Right atrium auricular region (tissue), 2 donors: ENCODE measurements around the gene AKAP11. TPM values are rescaled to one million over a fixed set of nuclear protein-coding genes. Genes with fewer than 3 reads are reported as not detected.

Source experiments
- DNase-seq: peaks from one replicate; pipeline ENCODE4 v3.0.0-alpha.2; 2019; ENCODE audit warnings: low spot score
- H3K27ac ChIP-seq, 2 donors: fragments of 200-600 bp; sonication (generic); 1 replicate in 1 of 2; 2 replicates in 1 of 2; pipeline ENCODE4 v1.5.1; 2016 to 2019
- H3K27me3 ChIP-seq, 2 donors: fragments of 200-600 bp; sonication (generic); one replicate each; pipeline versions ENCODE4 v1.5.1 to v1.6.0; 2017 to 2019
- H3K36me3 ChIP-seq: fragments of 200-600 bp; sonication (generic); one replicate; pipeline ENCODE4 v1.5.1; 2016
- H3K4me1 ChIP-seq, 2 donors: fragments of 200-600 bp; sonication (generic); one replicate each; pipeline versions ENCODE4 v1.5.1 to v1.6.0; 2017 to 2019
- H3K4me3 ChIP-seq, 2 donors: fragments of 200-600 bp; sonication (generic); 1 replicate in 1 of 2; 2 replicates in 1 of 2; pipeline ENCODE4 v1.5.1; 2017 to 2019; ENCODE audit warnings: mild to moderate bottlenecking in 1 of 2, moderate library complexity in 1 of 2
- H3K9me3 ChIP-seq, 2 donors: fragments of 200-600 bp; sonication (generic); one replicate each; pipeline ENCODE4 v1.5.1; 2019
- CTCF ChIP-seq, 2 donors: fragments of 200-600 bp; sonication (generic); IDR thresholded peaks; one replicate each; pipeline ENCODE4 v1.5.1; 2019; ENCODE audit warnings: antibody characterized with exemption in 2 of 2
- total RNA-seq, 2 donors: library from RNA; depleted of rRNA; stranded (reverse); fragments of >200 nt; gene quantifications; one replicate each; pipeline ENCODE4 v1.1.0, GENCODE V29; 2016

AKAP11 gene
- total RNA-seq, 2 donors from 2014 or later = 24.2 to 30.4 TPM

- DNase-seq = no peak
- TF ChIP-seq CTCF (IDR thresholded peaks at IDR 0.05) = no peak
- no peak overlapping the region for H3K27ac ChIP-seq
- H3K4me1 ChIP-seq = no peaks in the 10 kb centered on the region
- H3K36me3 ChIP-seq = no peaks in the 10 kb centered on the region
- no peaks in the 10 kb centered on the region for H3K9me3 ChIP-seq
- no peak overlapping the region for H3K4me3 ChIP-seq
- no peaks in the 10 kb centered on the region for H3K27me3 ChIP-seq
These were observed 66.1 kb downstream of the AKAP11 start for GRCh38 chr13:42337808-42338600.

- Histone ChIP-seq H3K36me3 (no peaks in the 10 kb centered on the region), H3K4me3 (no peak overlapping the region), H3K27me3 (no peaks in the 10 kb centered on the region), H3K27ac (no peak overlapping the region), H3K4me1 (no peaks in the 10 kb centered on the region), H3K9me3 (no peaks in the 10 kb centered on the region)
- TF ChIP-seq CTCF (IDR thresholded peaks at IDR 0.05) = no peak
- DNase-seq = no peak
These were observed 73.4 kb downstream of the AKAP11 start for GRCh38 chr13:42345367-42345766.

DNA sequence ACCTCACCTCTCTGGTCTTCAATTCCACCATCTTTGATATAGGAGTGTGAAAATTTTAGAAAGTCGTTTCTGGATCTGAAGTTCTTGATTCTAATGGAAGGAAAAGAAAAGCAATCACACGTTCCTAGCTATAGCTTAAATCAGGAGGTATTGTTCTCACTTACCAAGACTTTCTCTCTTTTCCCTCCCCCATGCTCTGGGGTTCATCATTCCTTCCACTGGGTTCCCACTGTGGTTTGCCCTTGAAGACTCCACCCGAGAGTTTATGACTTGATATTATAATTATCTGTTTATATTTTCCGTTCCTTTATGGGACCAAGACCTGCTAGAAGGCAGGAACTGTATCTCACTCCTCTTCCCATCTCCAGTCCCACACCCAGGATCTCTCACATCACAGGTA lies 76.6 kb downstream of the AKAP11 start:
- no peak overlapping the region for H3K4me3 ChIP-seq
- TF ChIP-seq CTCF (IDR thresholded peaks at IDR 0.05) = no peak
- DNase-seq = no peak
- H3K27me3 ChIP-seq = no peaks in the 10 kb centered on the region
- H3K9me3 ChIP-seq = no peaks in the 10 kb centered on the region
- H3K4me1 ChIP-seq = no peaks in the 10 kb centered on the region
- no peaks in the 10 kb centered on the region for H3K36me3 ChIP-seq
- H3K27ac ChIP-seq = no peak overlapping the region

DNA sequence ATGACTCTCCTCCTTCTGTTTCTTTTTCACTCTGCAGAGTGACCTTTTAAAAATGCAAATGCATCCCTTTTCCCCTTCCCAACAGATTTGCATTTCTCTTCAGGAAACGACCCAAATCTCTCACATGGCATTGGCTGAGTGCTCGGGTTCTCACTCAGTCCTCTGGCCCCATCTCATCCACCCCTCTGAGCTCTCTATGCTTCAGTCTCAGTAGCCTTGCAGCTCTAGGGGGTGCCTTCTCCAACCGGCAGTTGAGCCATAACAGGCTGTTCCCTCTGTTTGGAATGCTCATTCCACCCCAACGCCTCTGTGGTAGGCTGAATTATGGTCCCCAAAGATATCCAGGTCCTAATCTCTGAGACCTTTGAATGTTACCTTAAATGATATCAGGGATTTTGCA lies 78.2 kb downstream of the AKAP11 start:
- no peak overlapping the region for H3K27ac ChIP-seq
- H3K27me3 ChIP-seq = no peaks in the 10 kb centered on the region
- H3K9me3 ChIP-seq = no peaks in the 10 kb centered on the region
- DNase-seq = no peak
- H3K4me3 ChIP-seq = no peak overlapping the region
- H3K4me1 ChIP-seq = no peaks in the 10 kb centered on the region
- no peaks in the 10 kb centered on the region for H3K36me3 ChIP-seq
- no peak for TF ChIP-seq CTCF (IDR thresholded peaks at IDR 0.05)

DNA sequence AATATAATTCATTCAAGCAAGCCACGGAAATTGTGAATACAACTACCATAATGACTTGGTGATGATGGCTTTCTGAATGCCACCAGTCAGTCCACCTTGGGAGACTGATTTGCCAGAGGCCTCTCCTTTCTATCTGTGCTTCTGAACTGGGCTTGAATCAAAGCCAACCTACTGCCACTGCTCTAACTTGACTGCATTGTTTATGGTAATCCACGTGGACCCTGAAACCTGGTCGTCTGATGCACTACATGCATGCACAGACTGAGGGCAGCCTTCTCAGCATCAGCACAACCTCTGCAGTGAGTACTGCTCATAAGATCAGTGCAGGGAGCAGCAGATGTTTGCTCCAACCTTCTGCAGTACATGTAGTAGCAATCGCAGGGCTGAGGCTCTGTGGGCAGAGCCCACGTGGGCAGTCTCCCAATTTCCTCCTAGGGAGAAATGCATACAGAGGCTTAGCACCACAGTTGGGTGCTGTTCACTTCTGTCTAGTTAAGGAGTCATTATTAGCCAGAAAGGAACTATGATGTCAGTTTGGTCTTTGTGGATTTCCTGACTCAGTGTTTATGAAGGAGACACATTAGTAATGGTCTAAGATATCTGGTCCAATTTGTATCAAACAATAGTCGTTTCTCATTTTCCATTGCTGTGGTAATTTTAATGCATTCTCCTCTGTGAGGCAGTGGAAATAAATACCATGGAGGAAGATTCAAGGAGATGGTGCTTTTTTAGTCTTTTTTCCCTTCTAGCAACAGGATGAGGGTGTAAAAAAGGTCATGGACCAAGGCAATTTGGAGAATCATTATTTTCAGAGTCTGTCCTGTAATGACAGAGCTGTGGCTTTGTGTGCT lies 82.5 kb downstream of the AKAP11 start:
- no peak for DNase-seq
- TF ChIP-seq CTCF (IDR thresholded peaks at IDR 0.05) = no peak
- no peak overlapping the region for H3K27ac ChIP-seq

More for the DNA sequence above, 82.5 kb downstream of the AKAP11 start:
- no peaks in the 10 kb centered on the region for H3K9me3 ChIP-seq
- H3K27me3 ChIP-seq = no peaks in the 10 kb centered on the region
- H3K36me3 ChIP-seq = no peaks in the 10 kb centered on the region
- no peaks in the 10 kb centered on the region for H3K4me1 ChIP-seq
- H3K4me3 ChIP-seq = no peak overlapping the region
